HuH-7.5 (cell line): Measurements from ENCODE around the gene INPP5A.

ENCODE experiments used
- DNase-seq: peaks from one replicate; pipeline ENCODE4 v3.0.0; 2011; ENCODE audit warnings: low spot score

The INPP5A gene

GRCh38 chr10:132580143-132580542 lies 42.6 kb downstream of the INPP5A start:
- DNase-seq, result no peak

GRCh38 chr10:132580617-132581016 lies 43.0 kb downstream of the INPP5A start:
- no peak for DNase-seq

- DNase-seq, result no peak
Measured at GRCh38 chr10:132582137-132582536, 44.5 kb downstream of the INPP5A start.

- DNase-seq, result no peak
Measured at GRCh38 chr10:132582771-132583170, 45.2 kb downstream of the INPP5A start.

- DNase-seq, result no peak
Measured at GRCh38 chr10:132583456-132583855, 45.9 kb downstream of the INPP5A start.

GRCh38 chr10:132584081-132584480 lies 46.5 kb downstream of the INPP5A start:
- no peak for DNase-seq

- DNase-seq, result no peak
Measured at GRCh38 chr10:132585732-132586722, 48.4 kb downstream of the INPP5A start.

GRCh38 chr10:132586739-132587138 lies 49.2 kb downstream of the INPP5A start:
- no peak for DNase-seq

- no peak for DNase-seq
Measured at GRCh38 chr10:132587175-132587574, 49.6 kb downstream of the INPP5A start.

- no peak for DNase-seq
Measured at GRCh38 chr10:132588301-132589013, 50.9 kb downstream of the INPP5A start.

GRCh38 chr10:132589015-132589414 lies 51.4 kb downstream of the INPP5A start:
- DNase-seq, result no peak

GRCh38 chr10:132589681-132590080 lies 52.1 kb downstream of the INPP5A start:
- DNase-seq, result no peak

- DNase-seq, result no peak
Measured at GRCh38 chr10:132590094-132590751, 52.6 kb downstream of the INPP5A start.

- DNase-seq, result no peak
Measured at GRCh38 chr10:132590752-132591121, 53.1 kb downstream of the INPP5A start.

- DNase-seq, result peak; percentile 51
Measured at GRCh38 chr10:132591166-132591971, 53.8 kb downstream of the INPP5A start.

GRCh38 chr10:132592790-132593383 lies 55.3 kb downstream of the INPP5A start:
- no peak for DNase-seq

GRCh38 chr10:132593389-132593788 lies 55.8 kb downstream of the INPP5A start:
- no peak for DNase-seq

GRCh38 chr10:132593900-132594876 lies 56.6 kb downstream of the INPP5A start:
- no peak for DNase-seq

- DNase-seq, result no peak
Measured at GRCh38 chr10:132595021-132595420, 57.4 kb downstream of the INPP5A start.

GRCh38 chr10:132595854-132596253 lies 58.3 kb downstream of the INPP5A start:
- no peak for DNase-seq
